GM06990 (cell line): Measurements from ENCODE around the gene SEPTIN5.

ENCODE experiments used
- DNase-seq: peaks from one replicate; pipeline ENCODE4 v3.0.0-alpha.2; 2011; ENCODE audit not compliant: insufficient read length; ENCODE audit errors: extremely low read depth
- H3K27me3 ChIP-seq: replicated peaks from 2 replicates; pipeline ENCODE4 v1.6.0; 2011; ENCODE audit warnings: low read length; ENCODE audit not compliant: control insufficient read depth, insufficient read depth
- H3K36me3 ChIP-seq: 2 replicates; pipeline ENCODE4 v1.5.1; 2011; ENCODE audit warnings: low read length; ENCODE audit not compliant: control insufficient read depth, insufficient read depth
- H3K4me3 ChIP-seq: replicated peaks from 2 replicates; pipeline ENCODE4 v1.5.1; 2011; ENCODE audit warnings: low read depth, mild to moderate bottlenecking, control low read depth, low read length
- TF ChIP-seq, protein P1 (sequence below): IDR thresholded peaks from 2 replicates; pipeline ENCODE4 v1.5.1; 2011; ENCODE audit warnings: low read length, control low read depth, mild to moderate bottlenecking, inconsistent platforms; ENCODE audit not compliant: insufficient read depth, poor library complexity, severe bottlenecking

The SEPTIN5 gene

DNA sequence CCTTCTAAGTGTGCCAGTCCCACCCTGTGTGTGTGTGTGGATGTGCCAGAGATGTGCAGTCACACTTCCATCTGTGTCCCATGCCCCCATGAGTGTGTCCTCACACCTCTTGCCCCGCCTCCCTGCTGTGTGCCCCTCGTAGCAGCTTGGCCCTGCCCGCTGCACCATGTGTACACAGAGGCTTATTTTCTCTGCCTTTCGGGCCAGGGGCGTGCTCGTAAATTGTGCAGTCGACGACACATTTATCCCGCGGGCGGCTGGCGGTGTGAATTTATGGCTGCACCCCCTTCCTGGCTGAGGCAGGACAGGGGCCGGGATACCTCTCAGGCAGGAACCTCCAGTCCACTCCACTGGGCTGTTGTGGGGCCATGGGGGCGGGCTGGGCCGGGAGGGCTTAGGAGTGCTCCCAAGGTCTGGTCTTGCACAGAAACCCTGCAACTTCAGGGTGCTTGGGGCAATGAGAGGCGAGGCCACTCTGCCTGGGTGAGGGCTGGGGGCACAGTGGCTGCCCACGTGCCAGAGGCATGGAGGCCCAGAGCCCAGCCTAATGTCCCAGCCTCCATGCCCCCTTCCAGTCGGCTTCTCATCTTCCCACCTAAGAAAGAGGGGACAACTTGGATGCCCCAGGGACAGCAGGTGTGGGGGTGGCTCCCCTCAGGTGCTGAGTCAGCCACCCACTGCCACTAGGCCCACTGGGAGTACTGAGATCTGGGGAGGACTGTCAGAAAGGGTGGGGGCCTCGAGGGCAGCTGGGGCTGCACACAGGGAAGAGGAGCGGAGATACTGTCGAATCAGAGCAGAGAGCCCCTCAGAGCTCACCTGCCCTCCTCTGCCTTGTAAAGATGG lies 21.6 kb downstream of the SEPTIN5 start:
- TF ChIP-seq, protein P1, sequence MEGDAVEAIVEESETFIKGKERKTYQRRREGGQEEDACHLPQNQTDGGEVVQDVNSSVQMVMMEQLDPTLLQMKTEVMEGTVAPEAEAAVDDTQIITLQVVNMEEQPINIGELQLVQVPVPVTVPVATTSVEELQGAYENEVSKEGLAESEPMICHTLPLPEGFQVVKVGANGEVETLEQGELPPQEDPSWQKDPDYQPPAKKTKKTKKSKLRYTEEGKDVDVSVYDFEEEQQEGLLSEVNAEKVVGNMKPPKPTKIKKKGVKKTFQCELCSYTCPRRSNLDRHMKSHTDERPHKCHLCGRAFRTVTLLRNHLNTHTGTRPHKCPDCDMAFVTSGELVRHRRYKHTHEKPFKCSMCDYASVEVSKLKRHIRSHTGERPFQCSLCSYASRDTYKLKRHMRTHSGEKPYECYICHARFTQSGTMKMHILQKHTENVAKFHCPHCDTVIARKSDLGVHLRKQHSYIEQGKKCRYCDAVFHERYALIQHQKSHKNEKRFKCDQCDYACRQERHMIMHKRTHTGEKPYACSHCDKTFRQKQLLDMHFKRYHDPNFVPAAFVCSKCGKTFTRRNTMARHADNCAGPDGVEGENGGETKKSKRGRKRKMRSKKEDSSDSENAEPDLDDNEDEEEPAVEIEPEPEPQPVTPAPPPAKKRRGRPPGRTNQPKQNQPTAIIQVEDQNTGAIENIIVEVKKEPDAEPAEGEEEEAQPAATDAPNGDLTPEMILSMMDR = no peak
- H3K27me3 ChIP-seq = no peaks in the 10 kb centered on the region
- H3K4me3 ChIP-seq = no peak overlapping the region
- DNase-seq = no peak
- H3K36me3 ChIP-seq = no peaks in the 10 kb centered on the region

DNA sequence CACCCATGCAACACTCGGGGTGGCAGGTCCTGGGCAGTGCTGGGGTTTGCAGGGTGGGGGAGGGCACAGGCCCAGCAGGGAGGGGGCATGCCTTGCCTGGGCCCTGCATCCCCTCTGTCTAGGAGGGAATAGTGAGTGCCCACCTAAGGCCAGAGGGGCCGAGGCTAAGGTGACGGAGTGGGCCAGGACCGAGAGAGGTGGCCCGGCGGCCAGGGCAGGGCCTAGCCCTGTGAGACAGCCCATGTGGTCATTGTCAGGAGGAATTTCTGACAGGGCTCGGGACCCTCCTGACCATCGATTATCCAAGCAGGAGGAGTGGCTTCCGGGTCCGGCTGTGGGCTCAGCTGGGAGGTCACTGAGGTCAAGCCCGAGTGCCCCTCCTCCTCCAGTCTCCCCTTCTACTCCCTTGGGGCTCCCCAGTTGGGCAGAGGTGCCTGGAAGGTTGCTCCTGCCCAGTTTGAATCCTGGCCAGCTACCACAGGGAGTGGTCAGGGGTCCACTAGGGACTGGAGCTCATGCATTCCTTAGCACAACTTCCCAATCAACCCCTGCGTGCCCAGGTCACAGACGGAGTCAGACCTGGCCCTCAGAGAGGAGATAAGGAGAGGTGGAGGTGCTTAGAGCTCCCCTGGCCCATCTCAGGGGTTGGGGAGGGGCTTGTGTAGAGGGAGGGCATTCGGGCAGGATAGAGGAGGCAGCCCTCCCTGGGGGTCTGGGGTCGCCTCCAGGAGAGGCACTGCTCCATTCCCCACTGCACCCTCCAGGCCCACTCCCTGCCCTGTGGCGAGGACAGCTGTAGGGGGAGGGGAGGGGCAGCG lies 23.8 kb downstream of the SEPTIN5 start:
- Histone ChIP-seq H3K27me3 (no peaks in the 10 kb centered on the region), H3K36me3 (no peaks in the 10 kb centered on the region), H3K4me3 (no peak overlapping the region)
- DNase-seq = no peak
- TF ChIP-seq, protein P1 = no peak

DNA sequence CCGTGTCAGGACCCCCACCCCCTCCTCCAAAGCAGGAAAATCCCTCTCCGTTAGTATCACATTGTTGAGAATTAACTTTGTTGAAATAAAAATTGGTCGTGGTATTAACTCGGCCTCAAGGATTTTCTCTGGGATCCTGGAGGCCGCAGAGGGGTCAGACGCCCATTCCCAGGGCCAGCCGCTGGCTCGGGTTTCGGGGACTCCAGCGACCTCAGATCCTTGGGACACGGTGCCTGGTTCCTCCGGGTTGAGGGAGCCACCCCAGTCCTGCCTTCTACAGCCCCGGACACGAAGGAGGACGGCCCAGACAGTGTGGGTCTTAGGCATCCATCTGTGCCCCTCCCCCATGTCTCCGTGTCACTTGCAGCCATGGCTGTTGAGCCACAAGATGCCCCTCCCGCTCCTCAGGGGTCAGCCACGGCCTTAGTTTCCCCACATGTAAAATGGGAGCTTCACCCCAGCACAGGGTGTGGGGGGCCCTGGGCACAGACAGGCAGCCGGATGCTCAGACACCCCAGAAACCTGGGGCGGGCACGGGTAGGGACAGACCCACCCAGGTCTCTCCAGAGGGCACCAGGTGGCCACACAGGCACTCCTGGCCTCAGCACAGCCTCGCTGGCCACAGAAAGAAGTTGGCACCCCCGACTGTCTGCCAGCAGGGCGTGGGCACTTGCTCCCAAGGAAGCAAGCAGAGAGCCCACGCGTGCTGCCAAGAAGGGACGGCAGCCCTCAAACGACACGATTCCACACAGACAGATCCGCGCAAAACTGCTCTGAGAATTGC lies 24.6 kb downstream of the SEPTIN5 start:
- Histone ChIP-seq H3K4me3 (no peak overlapping the region), H3K27me3 (no peaks in the 10 kb centered on the region), H3K36me3 (no peaks in the 10 kb centered on the region)
- no peak for DNase-seq
- TF ChIP-seq, protein P1 = no peak

DNA sequence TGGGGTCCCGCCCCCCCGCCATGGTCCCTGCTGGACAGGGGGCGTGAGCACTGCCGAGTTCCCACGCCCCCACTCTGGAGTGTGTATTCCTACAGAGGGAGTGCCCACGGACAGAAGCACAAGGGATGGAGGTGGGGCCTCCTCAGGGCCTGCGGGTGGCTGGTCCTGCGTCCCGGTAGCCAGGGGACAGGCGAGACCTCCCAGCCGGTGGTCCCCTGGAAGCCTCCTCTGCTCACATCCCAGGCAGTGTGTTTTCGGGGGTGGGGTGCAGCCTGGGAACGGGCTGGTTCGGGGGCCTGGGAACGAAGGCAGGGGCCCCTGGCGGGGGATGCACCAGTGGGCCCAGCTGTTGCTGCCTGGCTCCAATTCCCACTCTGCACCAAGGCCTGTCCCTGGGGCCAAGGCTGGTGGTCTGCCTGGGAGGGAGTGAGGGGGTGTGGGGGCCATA lies 25.2 kb downstream of the SEPTIN5 start:
- H3K27me3 ChIP-seq = no peaks in the 10 kb centered on the region
- TF ChIP-seq, protein P1 = no peak

DNA sequence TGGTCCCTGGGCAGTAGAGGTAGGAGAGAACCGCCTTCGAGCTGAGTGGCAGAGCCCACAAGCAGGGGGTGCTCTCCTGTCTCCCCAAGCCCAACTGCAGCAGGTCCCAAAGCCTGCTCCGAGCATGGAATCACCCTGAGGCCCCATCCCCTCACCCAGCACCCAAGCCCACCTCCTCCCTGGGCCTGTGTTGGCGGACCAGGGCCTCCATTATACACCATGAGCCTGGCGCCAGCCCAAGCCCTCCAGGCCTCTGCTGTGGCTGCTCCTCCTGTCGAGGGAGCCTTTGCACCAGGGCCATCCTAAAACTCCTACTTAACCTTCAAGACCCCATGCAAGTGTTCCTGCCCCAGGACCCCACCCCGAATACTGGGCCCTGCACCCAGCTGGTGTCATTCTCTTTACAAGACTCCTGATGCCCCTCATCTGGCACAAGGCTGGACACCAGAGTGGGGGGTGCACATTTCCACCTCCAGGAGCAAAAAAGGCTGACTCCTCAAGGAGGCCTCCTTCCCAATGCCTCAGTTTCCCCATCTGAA lies 25.7 kb downstream of the SEPTIN5 start:
- H3K27me3 ChIP-seq = no peaks in the 10 kb centered on the region
- TF ChIP-seq, protein P1 = no peak
- DNase-seq = no peak

More for the DNA sequence above, 25.2 kb downstream of the SEPTIN5 start:
- H3K36me3 ChIP-seq = no peaks in the 10 kb centered on the region
- no peak for DNase-seq
- H3K4me3 ChIP-seq = no peak overlapping the region

More for the DNA sequence above, 25.7 kb downstream of the SEPTIN5 start:
- no peak overlapping the region for H3K4me3 ChIP-seq
- H3K36me3 ChIP-seq = no peaks in the 10 kb centered on the region
